Measurements from ENCODE around the gene CTNNA2.

DNA sequence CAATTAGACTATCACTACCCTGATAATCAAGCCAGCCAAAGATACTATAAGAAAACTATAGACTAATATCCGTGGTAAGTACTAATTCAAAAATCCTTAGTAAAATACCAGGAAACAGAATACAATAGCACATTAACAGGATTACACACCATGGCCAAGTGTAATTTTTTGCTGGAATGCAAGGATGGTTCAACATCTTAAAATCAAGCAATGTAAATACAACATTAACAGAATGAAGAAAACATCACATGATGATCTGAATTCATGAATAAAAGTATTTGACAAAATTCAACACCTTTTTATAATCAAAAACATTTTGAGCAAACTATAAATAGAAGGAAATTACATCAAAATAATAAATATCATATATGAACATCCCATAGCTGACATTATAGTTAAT, 1142.4 kb downstream of the CTNNA2 start:
- TF ChIP-seq POLR2A (IDR thresholded peaks at IDR 0.05; ENCODE audit: low read depth, low read length): no peak
- no peak for TF ChIP-seq POLR2AphosphoS5 (IDR thresholded peaks at IDR 0.05; ENCODE audit: low read depth, low read length)
- no peak for TF ChIP-seq TAF1 (IDR thresholded peaks at IDR 0.05; ENCODE audit: borderline replicate concordance, low read depth, low read length)
